GM12878 (cell line): ENCODE data around the gene TDRKH.

Source experiments
- CBFB ChIP-seq: IDR thresholded peaks from 2 replicates; pipeline ENCODE4 v1.6.1; 2016; ENCODE audit warnings: antibody characterized with exemption, low read depth
- MEF2B ChIP-seq: fragments of 450-650 bp; IDR thresholded peaks from 2 replicates; pipeline ENCODE4 v1.6.1; 2018; ENCODE audit warnings: mild to moderate bottlenecking, moderate library complexity; ENCODE audit not compliant: partially characterized antibody, poor library complexity, severe bottlenecking
- POLR2A ChIP-seq: IDR thresholded peaks from 2 replicates; pipeline ENCODE4 v1.6.1; 2011; ENCODE audit warnings: low read depth, mild to moderate bottlenecking, low read length
- POLR2AphosphoS5 ChIP-seq: IDR thresholded peaks from 2 replicates; pipeline ENCODE4 v1.6.1; 2011; ENCODE audit warnings: mild to moderate bottlenecking, low read length, inconsistent platforms
- TF ChIP-seq, protein P1 (sequence below), 3 experiments: IDR thresholded peaks in 2 of 3; conservative IDR thresholded peaks in 1 of 3; 2 replicates each; pipeline ENCODE4 v1.5.1; 2011; ENCODE audit warnings: low read depth in 3 of 3, low read length in 3 of 3, mild to moderate bottlenecking in 3 of 3, control low read depth in 2 of 3, moderate library complexity in 2 of 3, inconsistent platforms in 1 of 3, mixed read lengths in 1 of 3; ENCODE audit not compliant: control insufficient read depth in 2 of 3, insufficient read depth in 1 of 3; ENCODE audit errors: extremely low read depth in 1 of 3
- TF ChIP-seq, protein P2 (sequence below): IDR thresholded peaks from 2 replicates; pipeline ENCODE4 v1.6.1; 2011; ENCODE audit warnings: borderline replicate concordance, low read depth, mild to moderate bottlenecking, moderate library complexity, mixed read lengths, low read length; ENCODE audit not compliant: insufficient read depth; ENCODE audit errors: extremely low read length

DNA sequence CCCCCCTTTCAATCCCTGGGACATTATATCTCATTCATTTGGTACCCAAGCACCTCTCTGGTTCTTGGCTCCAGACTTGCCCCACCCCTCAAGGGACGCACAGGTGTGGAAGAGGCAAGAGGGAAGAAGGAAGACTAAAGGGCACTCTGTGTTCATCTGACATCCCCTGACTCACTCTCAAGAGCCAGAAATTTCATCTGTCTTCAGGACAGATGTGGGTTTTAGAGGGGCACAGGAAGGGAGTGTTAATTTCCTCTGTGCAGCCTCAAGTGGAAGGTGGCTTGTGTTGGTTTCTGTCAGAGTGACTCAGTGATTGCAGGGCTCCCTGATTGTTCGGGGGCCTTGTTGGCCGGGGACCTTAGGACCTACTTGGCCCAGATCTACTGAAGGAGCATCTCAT, 46.9 kb upstream of the TDRKH start:
- TF ChIP-seq, protein P1, sequence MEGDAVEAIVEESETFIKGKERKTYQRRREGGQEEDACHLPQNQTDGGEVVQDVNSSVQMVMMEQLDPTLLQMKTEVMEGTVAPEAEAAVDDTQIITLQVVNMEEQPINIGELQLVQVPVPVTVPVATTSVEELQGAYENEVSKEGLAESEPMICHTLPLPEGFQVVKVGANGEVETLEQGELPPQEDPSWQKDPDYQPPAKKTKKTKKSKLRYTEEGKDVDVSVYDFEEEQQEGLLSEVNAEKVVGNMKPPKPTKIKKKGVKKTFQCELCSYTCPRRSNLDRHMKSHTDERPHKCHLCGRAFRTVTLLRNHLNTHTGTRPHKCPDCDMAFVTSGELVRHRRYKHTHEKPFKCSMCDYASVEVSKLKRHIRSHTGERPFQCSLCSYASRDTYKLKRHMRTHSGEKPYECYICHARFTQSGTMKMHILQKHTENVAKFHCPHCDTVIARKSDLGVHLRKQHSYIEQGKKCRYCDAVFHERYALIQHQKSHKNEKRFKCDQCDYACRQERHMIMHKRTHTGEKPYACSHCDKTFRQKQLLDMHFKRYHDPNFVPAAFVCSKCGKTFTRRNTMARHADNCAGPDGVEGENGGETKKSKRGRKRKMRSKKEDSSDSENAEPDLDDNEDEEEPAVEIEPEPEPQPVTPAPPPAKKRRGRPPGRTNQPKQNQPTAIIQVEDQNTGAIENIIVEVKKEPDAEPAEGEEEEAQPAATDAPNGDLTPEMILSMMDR (IDR thresholded peaks at IDR 0.05 in 2 of 3, conservative IDR thresholded peaks at IDR 0.05 in 1 of 3; ENCODE audit: control insufficient read depth in 2 of 3, extremely low read depth in 1 of 3, insufficient read depth in 1 of 3, low read depth in 3 of 3, low read length in 3 of 3): no peak
- TF ChIP-seq, protein P2, sequence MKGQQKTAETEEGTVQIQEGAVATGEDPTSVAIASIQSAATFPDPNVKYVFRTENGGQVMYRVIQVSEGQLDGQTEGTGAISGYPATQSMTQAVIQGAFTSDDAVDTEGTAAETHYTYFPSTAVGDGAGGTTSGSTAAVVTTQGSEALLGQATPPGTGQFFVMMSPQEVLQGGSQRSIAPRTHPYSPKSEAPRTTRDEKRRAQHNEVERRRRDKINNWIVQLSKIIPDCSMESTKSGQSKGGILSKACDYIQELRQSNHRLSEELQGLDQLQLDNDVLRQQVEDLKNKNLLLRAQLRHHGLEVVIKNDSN: no peak
- TF ChIP-seq MEF2B (no peak), POLR2AphosphoS5 (no peak), POLR2A (no peak), CBFB (no peak)
